Neutrophil (primary cell): ENCODE data around the gene ZBTB20.

Experiments
- H3K27ac ChIP-seq: fragments of 200-600 bp; sonication (generic); 2 replicates; pipeline ENCODE4 v1.5.1; 2016; ENCODE audit warnings: mild to moderate bottlenecking, moderate library complexity
- H3K27me3 ChIP-seq: fragments of 200-600 bp; sonication (generic); 2 replicates; pipeline ENCODE4 v1.6.0; 2016; ENCODE audit warnings: mild to moderate bottlenecking
- H3K36me3 ChIP-seq: fragments of 200-600 bp; sonication (generic); 2 replicates; pipeline ENCODE4 v1.5.1; 2017
- H3K4me1 ChIP-seq, 2 experiments: fragments of 200-600 bp in 1 of 2; sonication (generic) in 1 of 2; 1 replicate in 1 of 2; 2 replicates in 1 of 2; pipeline versions ENCODE4 v1.5.1 to v1.6.1; 2013 to 2016; ENCODE audit warnings: low read depth in 1 of 2, low read length in 1 of 2, mild to moderate bottlenecking in 1 of 2, moderate library complexity in 1 of 2; ENCODE audit not compliant: control insufficient read depth in 1 of 2, insufficient read depth in 1 of 2
- H3K4me3 ChIP-seq, 2 experiments: fragments of 200-600 bp in 1 of 2; sonication (generic) in 1 of 2; 1 replicate in 1 of 2; 2 replicates in 1 of 2; pipeline ENCODE4 v1.5.1; 2013 to 2016; ENCODE audit warnings: low read depth in 1 of 2, low read length in 1 of 2, mild to moderate bottlenecking in 1 of 2, moderate library complexity in 1 of 2
- H3K9me3 ChIP-seq: fragments of 200-600 bp; sonication (generic); 2 replicates; pipeline ENCODE4 v1.5.1; 2016
- TF ChIP-seq, protein P1 (sequence below): fragments of 200-600 bp; sonication (generic); IDR thresholded peaks from 2 replicates; pipeline ENCODE4 v1.5.1; 2016; ENCODE audit warnings: antibody characterized with exemption

ZBTB20 gene

DNA sequence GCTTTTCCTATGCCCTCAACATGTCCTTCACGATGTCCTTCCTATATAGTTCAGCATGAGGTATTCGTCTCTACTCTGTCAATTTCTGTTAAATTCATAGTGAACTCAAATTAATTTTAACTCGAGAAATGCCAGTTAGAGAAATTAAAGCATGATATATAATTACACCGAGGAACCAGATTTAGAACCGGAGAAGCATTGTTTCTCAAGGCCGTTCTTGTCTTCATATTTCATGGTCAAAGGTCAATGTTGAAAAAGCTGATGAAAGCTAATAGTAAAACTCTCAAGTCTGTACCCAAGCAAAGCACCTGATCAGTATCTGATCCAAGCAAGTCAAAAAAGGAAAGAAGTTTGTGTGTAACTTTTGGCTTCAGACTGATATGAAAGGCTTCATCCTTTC, 163.8 kb downstream of the ZBTB20 start:
- Histone ChIP-seq H3K4me1 (no peaks in the 10 kb centered on the region), H3K27ac (no peak overlapping the region), H3K4me3 (no peak overlapping the region), H3K36me3 (no peaks in the 10 kb centered on the region), H3K27me3 (no peaks in the 10 kb centered on the region), H3K9me3 (no peaks in the 10 kb centered on the region)
- TF ChIP-seq, protein P1, sequence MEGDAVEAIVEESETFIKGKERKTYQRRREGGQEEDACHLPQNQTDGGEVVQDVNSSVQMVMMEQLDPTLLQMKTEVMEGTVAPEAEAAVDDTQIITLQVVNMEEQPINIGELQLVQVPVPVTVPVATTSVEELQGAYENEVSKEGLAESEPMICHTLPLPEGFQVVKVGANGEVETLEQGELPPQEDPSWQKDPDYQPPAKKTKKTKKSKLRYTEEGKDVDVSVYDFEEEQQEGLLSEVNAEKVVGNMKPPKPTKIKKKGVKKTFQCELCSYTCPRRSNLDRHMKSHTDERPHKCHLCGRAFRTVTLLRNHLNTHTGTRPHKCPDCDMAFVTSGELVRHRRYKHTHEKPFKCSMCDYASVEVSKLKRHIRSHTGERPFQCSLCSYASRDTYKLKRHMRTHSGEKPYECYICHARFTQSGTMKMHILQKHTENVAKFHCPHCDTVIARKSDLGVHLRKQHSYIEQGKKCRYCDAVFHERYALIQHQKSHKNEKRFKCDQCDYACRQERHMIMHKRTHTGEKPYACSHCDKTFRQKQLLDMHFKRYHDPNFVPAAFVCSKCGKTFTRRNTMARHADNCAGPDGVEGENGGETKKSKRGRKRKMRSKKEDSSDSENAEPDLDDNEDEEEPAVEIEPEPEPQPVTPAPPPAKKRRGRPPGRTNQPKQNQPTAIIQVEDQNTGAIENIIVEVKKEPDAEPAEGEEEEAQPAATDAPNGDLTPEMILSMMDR = no peak

DNA sequence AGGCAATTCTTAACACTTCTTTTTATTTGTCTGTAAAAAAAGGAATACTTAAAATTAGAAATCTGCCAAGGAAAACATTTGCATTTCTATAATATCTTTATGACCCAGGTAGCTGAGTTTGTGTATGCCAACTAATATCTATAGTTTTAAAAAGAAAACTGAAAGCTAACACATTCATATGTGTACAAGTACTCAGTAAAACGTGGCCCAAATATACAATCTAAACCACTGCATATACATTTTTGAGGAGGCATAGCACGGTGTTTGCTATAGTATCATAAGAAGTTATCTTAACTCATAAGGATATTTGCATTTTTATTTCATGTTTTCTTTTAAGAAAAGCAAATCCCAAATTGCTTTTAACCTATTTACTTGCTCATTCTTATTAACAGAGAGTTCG, 172.7 kb downstream of the ZBTB20 start:
- H3K36me3 ChIP-seq = no peaks in the 10 kb centered on the region
- no peaks in the 10 kb centered on the region for H3K9me3 ChIP-seq
- no peak overlapping the region for H3K4me3 ChIP-seq
- H3K27me3 ChIP-seq = no peaks in the 10 kb centered on the region
- no peak overlapping the region for H3K27ac ChIP-seq
- TF ChIP-seq, protein P1 = no peak
- H3K4me1 ChIP-seq = no peaks in the 10 kb centered on the region

DNA sequence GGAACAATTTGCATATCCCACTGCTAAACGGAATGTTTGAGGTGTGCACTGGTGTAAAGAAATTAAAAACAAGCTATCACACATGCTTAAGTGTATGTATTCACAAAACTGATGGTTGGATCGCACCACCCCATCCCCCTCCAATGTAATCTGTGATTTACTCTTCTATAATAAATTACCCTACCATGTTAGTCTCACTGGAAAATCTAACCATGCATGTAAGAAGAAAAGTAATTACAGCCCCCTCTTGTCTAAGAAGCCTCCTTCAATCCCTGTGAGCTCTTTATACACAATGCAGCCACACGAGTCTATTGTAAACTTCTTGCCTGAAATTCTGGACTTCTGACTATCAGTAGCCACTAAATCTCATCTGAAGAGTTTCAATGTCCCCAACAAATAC, 173.6 kb downstream of the ZBTB20 start:
- no peaks in the 10 kb centered on the region for H3K4me1 ChIP-seq
- no peaks in the 10 kb centered on the region for H3K27me3 ChIP-seq
- TF ChIP-seq, protein P1 = no peak
- no peak overlapping the region for H3K27ac ChIP-seq
- no peaks in the 10 kb centered on the region for H3K9me3 ChIP-seq
- no peaks in the 10 kb centered on the region for H3K36me3 ChIP-seq
- H3K4me3 ChIP-seq = no peak overlapping the region

DNA sequence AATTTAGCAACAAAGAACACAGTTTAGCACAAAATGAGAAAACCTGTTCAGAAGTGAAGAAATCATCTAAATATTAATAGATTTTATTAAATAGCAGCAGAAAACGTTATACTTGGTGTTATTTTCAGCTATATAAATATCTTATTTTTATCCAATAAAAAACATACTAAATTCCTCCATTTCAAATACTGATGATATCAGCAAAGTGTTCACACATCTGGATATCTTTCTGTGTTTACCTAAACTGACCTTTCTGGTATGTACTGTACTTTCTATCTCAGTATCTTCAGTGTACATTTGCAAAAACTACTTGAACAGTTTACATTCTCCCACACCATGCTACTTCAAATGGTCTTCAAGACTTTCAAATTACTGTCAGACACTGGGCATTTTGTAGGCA, 179.9 kb downstream of the ZBTB20 start:
- Histone ChIP-seq H3K27ac (no peak overlapping the region), H3K4me1 (no peaks in the 10 kb centered on the region), H3K4me3 (no peak overlapping the region), H3K27me3 (no peaks in the 10 kb centered on the region), H3K36me3 (no peaks in the 10 kb centered on the region), H3K9me3 (no peaks in the 10 kb centered on the region)
- TF ChIP-seq, protein P1 = no peak

DNA sequence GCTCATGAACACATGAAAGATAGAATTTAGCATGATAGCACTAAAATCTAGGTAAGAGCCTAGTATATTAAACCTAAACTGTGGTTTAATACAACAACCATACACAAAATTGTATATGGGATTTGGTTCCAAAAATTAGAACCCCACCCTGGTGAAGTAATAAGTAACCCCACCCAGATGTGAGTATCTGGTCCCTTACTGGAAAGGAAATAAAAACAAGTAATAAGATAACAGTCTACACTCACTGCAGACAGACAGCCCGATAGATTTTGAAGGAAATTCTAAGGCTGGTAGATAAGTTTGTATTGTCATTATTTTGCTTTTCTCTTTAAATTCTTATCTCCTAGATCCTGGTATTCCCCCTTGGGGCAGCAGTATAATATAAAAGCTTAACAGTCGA, 184.9 kb downstream of the ZBTB20 start:
- Histone ChIP-seq H3K4me1 (peaks cover 0 to 4% of the 10 kb centered on the region in 2 experiments), H3K27me3 (no peaks in the 10 kb centered on the region), H3K9me3 (no peaks in the 10 kb centered on the region), H3K27ac (no peak overlapping the region), H3K4me3 (no peak overlapping the region), H3K36me3 (no peaks in the 10 kb centered on the region)
- TF ChIP-seq, protein P1 = no peak

DNA sequence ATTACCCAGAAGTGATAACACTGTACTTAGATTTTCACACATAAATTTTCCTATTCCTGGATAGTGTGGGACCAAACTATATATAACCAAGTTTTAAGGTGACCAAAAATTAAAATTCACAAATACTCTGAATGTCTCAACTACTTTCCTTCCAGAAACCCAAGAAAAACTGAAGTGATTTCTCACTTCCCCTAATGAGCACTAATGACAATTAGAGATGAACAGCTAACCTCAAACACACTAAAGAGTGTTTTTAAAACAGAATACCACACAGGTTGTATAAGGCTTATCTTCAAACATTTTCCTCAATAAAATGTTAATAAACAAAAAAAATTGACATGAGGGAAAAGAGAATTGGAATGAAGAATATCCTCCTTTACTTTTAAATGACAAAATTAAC, 188.2 kb downstream of the ZBTB20 start:
- peaks cover 0 to 4% of the 10 kb centered on the region in 2 experiments for H3K4me1 ChIP-seq
- H3K4me3 ChIP-seq = no peak overlapping the region
- TF ChIP-seq, protein P1 = no peak
- H3K36me3 ChIP-seq = no peaks in the 10 kb centered on the region
- H3K9me3 ChIP-seq = peaks cover under 1% of the 10 kb centered on the region
- no peak overlapping the region for H3K27ac ChIP-seq
- H3K27me3 ChIP-seq = no peaks in the 10 kb centered on the region
